IPS-18c (cell line): ENCODE measurements around the gene FKBP1C.
"Not testable (repeated sequence)": the region's sequence is repeated elsewhere in the genome, so short reads cannot be mapped to it uniquely, and the experiment has no call there.

ENCODE experiments used
- H3K4me3 ChIP-seq: 2 replicates; pipeline ENCODE4 v1.7.0; 2013; ENCODE audit warnings: low read depth, mild to moderate bottlenecking, low read length, moderate library complexity; ENCODE audit not compliant: insufficient read depth
- H3K9me3 ChIP-seq: one replicate; pipeline ENCODE4 v1.6.1; 2013; ENCODE audit warnings: mild to moderate bottlenecking, low read length, moderate library complexity; ENCODE audit not compliant: control insufficient read depth, insufficient read depth

FKBP1C gene

DNA sequence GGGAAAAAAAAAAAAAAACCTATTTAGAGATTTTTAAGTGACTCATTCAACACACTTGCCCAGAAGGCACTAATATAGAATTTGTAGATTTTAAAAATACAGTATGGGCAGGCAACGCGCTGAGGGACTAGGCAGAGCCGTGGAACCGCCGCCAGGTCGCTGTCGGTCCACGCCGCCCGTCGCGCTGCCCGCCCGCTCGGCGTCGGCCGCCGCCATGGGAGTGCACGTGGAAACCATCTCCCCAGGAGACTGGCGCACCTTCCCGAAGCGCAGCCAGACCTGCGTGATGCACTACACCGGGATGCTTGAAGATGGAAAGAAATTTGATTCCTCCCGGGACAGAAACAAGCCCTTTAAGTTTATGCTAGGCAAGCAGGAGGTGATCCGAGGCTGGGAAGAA lies at the start of gene FKBP1C:
Gene FKBP1C, plus strand, starts transcription at position 127 of the 400 bp plus-strand sequence.
- not testable (repeated sequence) for H3K9me3 ChIP-seq, H3K4me3 ChIP-seq

DNA sequence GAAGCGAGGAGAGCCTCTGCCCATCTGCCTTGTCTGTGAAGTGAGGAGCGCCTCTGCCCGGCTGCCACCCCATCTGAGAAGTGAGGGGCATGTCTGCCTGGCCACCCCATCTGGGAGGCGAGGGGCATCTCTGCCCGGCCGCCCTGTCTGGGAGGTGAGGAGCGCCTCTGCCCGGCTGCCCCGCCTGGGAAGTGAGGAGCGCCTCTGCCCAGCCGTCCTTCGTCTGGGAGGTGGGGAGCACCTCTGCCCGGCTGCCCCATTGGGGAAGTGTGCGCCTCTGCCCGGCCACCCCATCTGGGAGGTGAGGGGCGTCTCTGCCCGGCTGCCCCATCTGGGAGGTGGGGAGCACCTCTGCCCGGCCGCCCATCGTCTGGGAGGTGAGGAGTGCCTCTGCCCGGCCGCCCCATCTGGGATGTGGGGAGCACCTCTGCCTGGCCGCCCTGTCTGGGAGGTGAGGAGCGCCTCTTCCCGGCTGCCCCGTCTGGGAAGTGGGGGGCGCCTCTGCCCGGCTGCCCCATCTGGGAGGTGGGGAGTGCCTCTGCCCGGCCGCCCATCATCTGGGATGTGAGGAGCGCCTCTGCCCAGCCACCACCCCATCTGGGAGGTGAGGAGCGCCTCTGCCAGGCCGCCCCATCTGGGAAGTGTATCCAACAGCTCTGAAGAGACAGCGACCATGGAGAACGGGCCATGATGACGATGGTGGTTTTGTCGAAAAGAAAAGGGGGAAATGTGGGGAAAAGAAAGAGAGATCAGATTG lies 47.0 kb upstream of the FKBP1C start:
- not testable (repeated sequence) for H3K4me3 ChIP-seq, H3K9me3 ChIP-seq

DNA sequence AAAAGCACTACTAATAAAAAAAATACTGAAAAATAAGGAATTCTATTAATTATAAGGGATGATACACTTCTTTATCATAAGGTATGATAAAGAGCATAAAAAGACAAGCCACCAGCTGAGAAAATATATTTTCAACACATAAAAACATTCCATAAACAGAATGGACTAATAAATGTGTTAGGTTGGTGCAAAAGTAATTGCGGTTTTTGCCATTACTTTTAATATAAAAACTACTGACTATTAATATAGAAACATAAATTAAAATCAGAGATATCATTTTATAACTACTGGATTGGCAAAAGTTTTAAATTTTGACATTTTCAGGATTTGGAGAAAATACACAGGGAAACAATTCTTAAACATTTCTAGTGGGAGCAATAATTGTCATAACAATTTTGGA lies 37.1 kb upstream of the FKBP1C start:
- Histone ChIP-seq H3K4me3 (no peak overlapping the region), H3K9me3 (no peaks in the 10 kb centered on the region)

DNA sequence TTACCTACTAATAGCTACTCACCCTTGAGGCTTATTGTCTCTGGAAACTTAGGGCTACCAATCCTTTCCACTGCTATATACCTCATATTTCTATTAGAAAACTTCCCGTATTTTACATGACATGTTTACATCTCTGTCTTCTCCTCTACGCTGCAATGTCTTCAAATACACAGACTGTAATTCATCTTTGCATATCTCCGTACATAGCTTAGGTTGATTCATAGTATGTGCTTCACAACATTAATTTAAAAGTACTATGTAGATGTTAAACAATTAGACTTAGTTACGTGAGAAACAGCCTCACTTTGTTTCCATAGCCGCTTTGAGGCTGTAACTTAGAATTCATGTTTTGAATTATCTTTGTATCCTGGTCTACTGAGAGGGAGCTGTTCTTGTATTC lies 35.1 kb upstream of the FKBP1C start:
- no peaks in the 10 kb centered on the region for H3K9me3 ChIP-seq
- H3K4me3 ChIP-seq = no peak overlapping the region

DNA sequence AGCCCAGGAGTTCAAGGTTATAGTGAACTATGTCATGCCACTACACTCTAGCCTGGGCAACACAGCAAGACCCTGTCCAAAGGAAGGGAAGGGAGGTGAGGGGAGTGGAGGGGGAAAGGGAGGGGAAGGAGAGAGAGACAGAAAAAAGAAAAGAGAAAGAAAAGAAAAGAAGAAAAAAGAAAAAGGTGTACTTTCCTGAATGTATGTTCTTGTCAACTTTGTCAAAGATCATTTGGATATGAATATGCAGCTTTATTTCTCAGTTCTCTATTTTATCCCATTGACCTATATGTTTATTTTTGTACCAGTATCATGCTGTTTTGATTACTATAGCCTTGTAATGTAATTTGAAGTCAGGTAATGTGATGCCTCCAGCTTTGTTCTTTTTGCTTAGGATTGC lies 30.9 kb upstream of the FKBP1C start:
- no peaks in the 10 kb centered on the region for H3K9me3 ChIP-seq
- no peak overlapping the region for H3K4me3 ChIP-seq

DNA sequence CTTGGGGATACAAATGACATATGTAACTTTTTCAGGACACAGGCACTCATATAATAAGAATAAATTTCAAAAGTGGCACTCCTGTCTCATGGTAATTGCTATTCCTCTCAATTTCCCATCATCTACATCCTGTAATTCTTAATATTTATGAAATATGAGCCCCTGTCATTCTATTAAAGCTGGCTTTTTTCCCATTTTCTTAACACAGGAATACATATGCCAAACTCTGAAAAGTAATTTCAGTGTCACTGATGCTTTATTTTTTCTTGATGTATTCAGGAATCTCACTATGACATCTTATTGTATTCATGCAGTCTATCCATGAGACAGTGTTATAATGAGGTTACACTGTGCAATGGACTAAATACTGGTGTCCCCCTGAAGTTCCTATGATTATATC lies 24.3 kb upstream of the FKBP1C start:
- H3K9me3 ChIP-seq = no peaks in the 10 kb centered on the region

DNA sequence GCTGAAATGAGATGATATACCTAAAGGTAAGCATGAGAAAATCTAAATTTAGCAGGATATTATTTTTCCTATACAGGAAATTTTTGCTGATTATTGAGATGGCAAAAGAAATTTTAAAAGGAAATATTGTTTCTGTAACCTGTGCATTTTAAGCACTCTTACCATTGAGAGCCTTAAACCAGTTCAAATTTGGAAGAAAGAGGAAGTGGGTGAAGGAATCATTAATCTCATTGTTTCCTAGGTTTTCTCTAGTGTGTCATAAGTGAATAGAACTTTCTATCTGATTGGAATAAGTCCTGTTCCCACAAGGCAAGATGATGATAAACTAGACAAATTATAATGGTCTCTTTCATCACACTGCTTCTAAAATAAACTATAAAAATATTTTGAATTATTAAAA lies 22.4 kb upstream of the FKBP1C start:
- no peak overlapping the region for H3K4me3 ChIP-seq
- no peaks in the 10 kb centered on the region for H3K9me3 ChIP-seq

More for the DNA sequence above, 24.3 kb upstream of the FKBP1C start:
- no peak overlapping the region for H3K4me3 ChIP-seq

DNA sequence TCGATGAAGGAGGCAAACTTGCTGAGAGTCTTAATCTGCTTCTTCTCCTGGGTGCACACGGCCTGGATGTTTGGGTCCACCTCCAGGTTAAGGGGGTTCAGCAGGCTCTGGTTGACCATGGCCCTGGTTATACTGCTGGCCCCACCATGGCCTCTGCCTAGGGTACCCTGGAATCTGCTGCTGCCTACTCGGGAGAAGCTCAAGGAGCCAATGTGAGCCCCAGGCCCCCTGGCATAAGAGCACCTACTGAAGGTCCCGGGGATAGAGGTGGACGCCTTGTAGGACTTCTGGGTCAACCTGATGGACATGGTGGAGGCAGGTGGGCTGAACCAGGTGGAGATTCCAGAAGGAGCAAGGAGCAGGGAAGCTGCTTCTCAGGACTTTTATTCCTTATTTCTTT lies 17.9 kb upstream of the FKBP1C start:
- Histone ChIP-seq H3K9me3 (no peaks in the 10 kb centered on the region), H3K4me3 (no peak overlapping the region)

DNA sequence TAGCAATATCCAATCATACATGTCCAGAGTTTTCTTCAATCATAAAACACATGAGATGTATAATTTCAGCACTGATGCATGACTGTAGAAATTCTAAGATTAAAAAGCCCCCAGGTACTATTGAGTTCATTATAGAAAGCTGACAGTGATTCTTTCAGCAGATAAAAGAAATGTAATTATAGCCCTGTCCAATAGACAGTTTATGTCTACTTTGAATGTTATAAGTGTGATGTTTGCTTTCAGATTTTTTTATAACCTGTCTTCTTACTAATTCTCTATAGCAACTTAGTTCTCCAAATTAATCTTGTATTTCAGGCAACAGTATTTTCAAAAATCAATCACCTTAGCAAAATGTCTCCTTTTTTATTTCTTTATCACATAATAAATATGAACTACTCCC lies 13.5 kb upstream of the FKBP1C start:
- Histone ChIP-seq H3K4me3 (no peak overlapping the region), H3K9me3 (no peaks in the 10 kb centered on the region)

DNA sequence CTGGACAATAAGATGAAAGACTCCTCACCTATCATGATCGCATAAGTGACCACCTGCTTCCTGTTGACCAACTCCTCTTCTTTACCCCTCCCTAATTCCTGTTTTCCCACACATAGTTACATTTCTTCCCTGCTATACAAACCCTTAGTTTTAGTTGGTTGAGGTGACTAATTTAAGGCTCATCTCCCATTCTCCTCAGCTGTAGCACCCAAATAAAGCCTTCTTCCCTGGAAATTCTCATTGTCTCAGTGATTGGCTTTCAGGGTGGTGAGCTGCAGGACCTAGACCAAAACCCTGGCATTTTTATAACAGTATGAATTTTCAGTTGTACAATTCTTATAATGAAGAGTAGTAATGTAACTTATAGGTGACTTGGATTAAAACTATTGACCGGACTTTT lies 2.1 kb downstream of the FKBP1C start:
- Histone ChIP-seq H3K4me3 (no peak overlapping the region), H3K9me3 (no peaks in the 10 kb centered on the region)

DNA sequence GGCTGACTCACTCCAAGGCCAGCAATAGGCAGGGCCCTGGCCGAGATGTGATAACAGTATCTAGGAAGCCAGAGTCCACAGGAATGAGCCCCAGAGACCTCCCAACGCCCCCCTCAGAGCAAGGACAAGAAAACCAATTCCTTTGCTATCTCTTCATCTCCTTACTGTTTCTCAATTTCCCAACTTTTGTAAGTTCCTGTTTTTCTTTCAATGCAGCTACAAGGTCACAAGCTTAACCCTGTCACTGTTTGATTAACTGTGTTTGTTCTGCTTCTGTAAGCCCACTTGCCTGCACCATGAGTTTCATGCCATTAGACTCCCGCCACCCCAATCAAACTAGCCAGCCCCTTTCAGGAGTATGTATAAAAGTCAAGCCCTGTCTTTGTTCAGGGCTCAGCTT lies 3.5 kb downstream of the FKBP1C start:
- H3K4me3 ChIP-seq = no peak overlapping the region
- H3K9me3 ChIP-seq = no peaks in the 10 kb centered on the region

DNA sequence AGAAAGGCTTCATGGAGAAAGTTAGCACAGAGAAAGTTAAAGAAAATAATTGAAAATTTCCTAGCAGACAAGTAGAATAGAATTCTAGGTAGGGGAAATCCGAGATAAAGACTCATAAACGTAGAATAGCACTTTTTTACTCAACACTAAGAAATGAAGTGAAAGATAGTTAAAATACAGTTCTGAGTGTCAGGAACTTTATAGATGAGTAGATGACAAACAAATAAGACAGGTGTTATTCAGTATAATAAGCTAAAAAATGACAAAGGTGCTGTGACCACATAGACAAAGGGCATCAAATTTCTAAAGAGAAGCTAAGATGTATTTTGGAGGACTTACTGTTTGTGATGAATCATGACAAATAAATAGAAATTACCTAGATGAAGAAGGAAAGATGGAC lies 12.9 kb downstream of the FKBP1C start:
- H3K4me3 ChIP-seq = no peak overlapping the region
- peaks cover 2% of the 10 kb centered on the region for H3K9me3 ChIP-seq

DNA sequence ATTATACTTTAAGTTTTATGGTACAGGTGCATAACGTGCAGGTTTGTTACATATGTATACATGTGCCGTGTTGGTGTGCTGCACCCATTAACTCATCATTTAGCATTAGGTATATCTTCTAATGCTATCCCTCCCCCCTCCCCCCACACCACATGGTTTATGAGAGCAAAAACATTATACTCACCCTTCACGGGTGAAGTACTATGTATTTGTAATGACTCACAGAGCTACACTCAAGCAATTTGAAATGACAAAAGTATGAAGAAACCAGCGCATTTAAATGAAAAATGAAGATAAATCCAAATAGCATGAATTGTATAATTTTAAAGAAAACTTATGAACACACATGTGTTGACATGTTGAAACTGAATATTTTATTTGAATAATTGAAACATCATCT lies 14.7 kb downstream of the FKBP1C start:
- H3K9me3 ChIP-seq, H3K4me3 ChIP-seq: not testable (repeated sequence)

DNA sequence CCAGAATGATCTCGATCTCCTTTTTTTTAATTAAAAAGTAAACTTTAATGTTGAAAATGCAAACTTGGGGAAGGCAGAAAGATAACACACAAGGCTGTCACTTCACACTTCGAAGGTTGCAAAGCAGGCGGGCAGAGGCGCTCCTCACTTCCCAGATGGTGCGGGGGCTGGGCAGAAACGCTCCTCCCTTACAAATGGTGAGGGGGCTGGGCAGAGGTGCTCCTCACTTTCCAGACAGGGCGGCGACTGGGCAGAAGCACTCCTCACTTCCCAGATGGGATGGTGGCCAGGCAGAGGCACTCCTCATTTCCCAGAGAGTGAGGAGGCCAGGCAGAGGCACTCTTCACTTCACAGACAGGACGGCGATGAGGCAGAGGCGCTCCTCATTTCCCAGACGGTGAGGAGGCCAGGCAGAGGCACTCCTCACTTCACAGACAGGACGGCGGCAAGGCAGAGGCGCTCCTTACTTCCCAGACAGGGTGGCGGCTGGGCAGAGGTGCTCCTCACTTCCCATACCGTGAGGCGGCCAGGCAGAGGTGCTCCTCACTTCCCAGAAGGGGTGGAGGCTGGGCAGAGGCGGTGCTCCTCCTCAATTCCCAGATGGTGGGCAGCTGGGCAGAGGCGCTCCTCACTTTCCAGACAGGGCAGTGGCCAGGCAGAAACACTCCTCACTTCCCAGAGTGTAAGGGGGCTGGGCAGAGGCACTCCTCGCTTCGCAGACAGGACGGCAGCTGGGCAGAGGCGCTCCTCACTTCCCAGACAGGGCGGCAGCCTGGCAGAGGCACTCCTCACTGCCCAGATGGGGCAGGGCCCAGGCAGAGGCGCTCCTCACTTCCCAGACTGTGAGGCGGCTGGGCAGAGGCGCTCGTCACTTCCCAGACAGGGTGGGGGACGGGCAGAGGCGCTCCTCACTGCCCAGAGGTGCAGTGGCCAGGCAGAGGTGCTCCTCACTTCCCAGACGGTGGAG lies 16.9 kb downstream of the FKBP1C start:
- not testable (repeated sequence) for H3K9me3 ChIP-seq, H3K4me3 ChIP-seq

DNA sequence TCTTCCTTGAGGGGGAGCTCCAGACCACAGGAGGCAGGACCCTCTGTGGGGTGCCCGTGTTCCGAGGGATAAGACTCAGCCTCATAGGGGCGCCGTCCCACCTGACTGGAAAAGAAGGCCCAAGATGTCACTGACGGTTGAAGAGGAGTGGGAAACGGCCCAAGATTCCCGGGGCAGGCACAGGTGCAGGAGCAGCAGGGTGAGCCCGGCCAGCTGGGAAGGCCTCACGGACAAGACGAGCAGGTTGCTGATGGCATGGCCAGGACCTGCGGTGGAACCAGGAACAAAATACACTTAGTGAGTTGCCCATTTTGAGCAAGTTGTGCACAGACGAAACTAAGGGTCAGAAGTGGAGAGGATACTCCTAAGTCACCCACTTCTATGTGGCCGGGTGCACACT lies 18.8 kb downstream of the FKBP1C start:
- not testable (repeated sequence) for H3K4me3 ChIP-seq, H3K9me3 ChIP-seq

DNA sequence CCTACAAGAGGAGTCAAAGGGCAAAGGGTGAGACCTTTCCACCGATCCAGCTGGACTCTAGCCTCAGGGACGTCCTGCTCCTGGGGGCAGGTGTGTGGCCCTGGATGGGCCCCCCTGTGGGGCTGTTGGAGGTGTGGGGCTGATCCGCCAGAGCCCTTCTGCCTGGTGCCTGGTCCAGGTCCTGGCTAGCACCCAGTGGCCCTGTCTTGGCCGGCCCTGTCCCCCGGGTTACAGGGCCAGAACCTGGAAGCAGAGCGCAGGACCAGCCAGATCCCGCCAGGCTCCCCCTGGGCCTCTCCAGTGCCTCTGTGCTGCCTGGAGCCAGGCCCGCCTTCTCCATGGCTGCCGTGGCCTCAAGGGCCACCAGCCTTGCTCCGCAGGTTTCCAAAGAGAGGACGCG lies 19.2 kb downstream of the FKBP1C start:
- H3K4me3 ChIP-seq = not testable (repeated sequence)

DNA sequence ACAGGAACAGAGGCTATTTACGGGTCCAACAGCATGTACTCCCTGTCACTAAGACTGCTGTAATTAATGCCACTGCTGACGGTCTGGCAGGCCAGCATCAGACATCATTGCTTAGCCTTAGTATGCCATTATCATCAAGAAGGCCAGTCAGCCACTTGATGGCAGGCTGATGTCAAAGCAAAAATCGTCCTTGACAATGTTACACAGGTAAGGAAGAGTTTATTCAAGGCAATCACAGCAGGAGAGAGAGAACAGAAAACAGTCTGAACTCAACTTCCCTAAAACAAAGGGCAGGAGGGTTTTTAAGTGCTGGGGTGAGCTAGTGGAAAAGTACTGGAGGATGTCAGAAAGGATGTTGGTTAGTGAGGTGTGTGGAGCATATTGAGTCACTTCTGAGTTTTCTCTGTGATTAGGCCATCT lies 25.1 kb downstream of the FKBP1C start:
- H3K4me3 ChIP-seq = no peak overlapping the region
- no peaks in the 10 kb centered on the region for H3K9me3 ChIP-seq

More for the DNA sequence above, 19.2 kb downstream of the FKBP1C start:
- H3K9me3 ChIP-seq = not testable (repeated sequence)

DNA sequence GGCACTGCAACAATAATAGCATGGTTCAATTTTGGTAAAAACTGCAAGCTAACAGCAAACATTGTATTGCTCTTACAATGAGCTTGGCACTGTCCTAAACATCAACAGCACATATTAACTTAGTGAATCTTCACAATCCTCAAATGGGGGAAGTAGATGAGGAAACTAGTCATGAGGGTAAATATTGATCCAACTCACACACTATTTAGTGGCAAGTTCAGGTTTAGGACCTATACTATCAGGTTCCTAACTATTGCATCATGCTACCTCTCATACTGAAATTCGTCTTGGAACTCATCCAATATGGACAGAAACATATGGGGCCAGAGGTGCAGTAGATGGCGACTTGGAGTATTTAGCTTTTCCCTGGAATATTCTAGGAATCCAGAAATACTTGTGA lies 34.2 kb downstream of the FKBP1C start:
- no peak overlapping the region for H3K4me3 ChIP-seq

More for the DNA sequence above, 34.2 kb downstream of the FKBP1C start:
- H3K9me3 ChIP-seq = no peaks in the 10 kb centered on the region
